ENCODE data around the gene BLID. TPM values are rescaled to one million over a fixed set of nuclear protein-coding genes. Genes with fewer than 3 reads are reported as not detected.

BLID gene
- total and polyA plus RNA-seq, 2 of the 8 experiments (the other 6 are each of a cell fraction or from before 2014, with no cell fraction given) = not detected

DNA sequence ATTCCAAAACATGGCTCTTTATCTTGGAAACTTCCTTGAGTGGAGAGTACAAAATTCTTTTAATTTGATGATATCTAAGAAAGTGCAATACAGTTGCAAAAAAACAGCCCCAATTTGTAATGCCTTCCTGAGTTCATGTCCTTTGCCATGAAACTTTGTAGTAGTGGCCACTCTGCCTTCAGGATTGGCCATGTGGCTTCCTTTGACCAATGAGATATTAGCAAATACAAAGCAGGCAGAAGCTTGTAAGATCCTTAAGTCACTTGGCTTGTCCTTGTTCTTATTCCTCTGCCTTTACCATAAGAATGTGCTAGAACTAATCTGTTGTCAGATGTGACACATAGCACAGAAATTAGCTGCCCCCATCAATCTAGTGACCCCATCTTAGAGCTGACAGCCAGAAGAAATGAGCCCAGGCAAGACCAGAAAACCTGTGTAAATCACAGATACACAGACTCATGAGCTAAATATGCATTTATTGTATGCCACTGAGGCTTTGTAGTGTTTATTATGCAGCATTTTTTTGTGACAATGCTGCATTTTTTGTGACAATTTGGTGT, 29.8 kb upstream of the BLID start:
- H3K9me3 ChIP-seq (ENCODE audit: insufficient read depth in 2 of 2, low read depth in 1 of 2, low read length in 1 of 2) = no peaks in the 10 kb centered on the region
- CTCF ChIA-PET (ENCODE audit: partially characterized antibody) = interaction anchor here (1.5 to 2.2 kb wide), 2 partner anchors 9 to 38 kb away, joined by 6 to 7 read pairs; no protein-coding TSS in a partner anchor
- peaks cover 0 to 2% (median under 1%) of the 10 kb centered on the region in 4 experiments; a peak in 3 of 7 replicates for H3K27me3 ChIP-seq (replicated peaks in 1 of 4; ENCODE audit: control insufficient read depth in 3 of 4, extremely low read depth in 1 of 4, insufficient read depth in 3 of 4, low read length in 3 of 4)
- H3K9ac ChIP-seq (replicated peaks in 1 of 4; ENCODE audit: extremely low read depth in 1 of 4, low read depth in 3 of 4, low read length in 3 of 4) = no peak overlapping the region
- POLR2A ChIA-PET (ENCODE audit: partially characterized antibody) = interaction anchor here (0.5 kb wide), 1 partner anchor 791 kb away, joined by 3 read pairs; no protein-coding TSS in a partner anchor
- H2AK5ac ChIP-seq (ENCODE audit: low read depth, low read length) = no peak overlapping the region
- no peak overlapping the region for H2BK20ac ChIP-seq (ENCODE audit: low read length)
- no peak for DNase-seq (ENCODE audit: low read depth in 1 of 2, low spot score in 2 of 2)
- H4K20me1 ChIP-seq (replicated peaks in 1 of 2; ENCODE audit: control insufficient read depth in 1 of 2, insufficient read depth in 2 of 2, low read length in 2 of 2) = no peaks in the 10 kb centered on the region
- H3K23me2 ChIP-seq (ENCODE audit: low read depth, low read length) = no peaks in the 10 kb centered on the region
- no peaks in the 10 kb centered on the region for H3K79me1 ChIP-seq (ENCODE audit: low read depth, low read length)
- no peak overlapping the region for H4K8ac ChIP-seq (ENCODE audit: extremely low read depth, insufficient read depth, low read length)
- no peak overlapping the region for H2BK12ac ChIP-seq (ENCODE audit: low read depth, low read length)
- H3K4me2 ChIP-seq (ENCODE audit: insufficient read depth in 1 of 2, low read depth in 2 of 2, low read length in 2 of 2) = no peak overlapping the region
- no peak overlapping the region for H3K18ac ChIP-seq (ENCODE audit: extremely low read depth, low read length)
- H3K4me1 ChIP-seq (replicated peaks in 1 of 4; ENCODE audit: control insufficient read depth in 3 of 4, insufficient read depth in 4 of 4, low read length in 3 of 4) = no peaks in the 10 kb centered on the region
- H3K14ac ChIP-seq (ENCODE audit: insufficient read length) = no peak overlapping the region
- no peaks in the 10 kb centered on the region for H3K36me3 ChIP-seq (ENCODE audit: control insufficient read depth in 2 of 4, insufficient read depth in 4 of 4, low read length in 3 of 4)
- H4K5ac ChIP-seq (ENCODE audit: insufficient read length, low read depth, low read length) = no peak overlapping the region
- H3K27ac ChIP-seq (ENCODE audit: low read depth, low read length) = no peak overlapping the region
- no peak overlapping the region for H3K4me3 ChIP-seq (ENCODE audit: extremely low read depth in 1 of 4, insufficient read depth in 2 of 4, low read depth in 3 of 4, low read length in 4 of 4)
- no peak overlapping the region for H4K91ac ChIP-seq (replicated peaks; ENCODE audit: insufficient read length, low read length)
- no peaks in the 10 kb centered on the region for H3K79me2 ChIP-seq (ENCODE audit: control insufficient read depth in 1 of 2, insufficient read depth in 2 of 2, low read length in 2 of 2)
- no peak overlapping the region for H2AFZ ChIP-seq (ENCODE audit: low read length)
- H3K56ac ChIP-seq (replicated peaks; ENCODE audit: insufficient read length, low read depth, low read length) = no peak overlapping the region
- no peak for FAIRE-seq
- H2BK5ac ChIP-seq (ENCODE audit: low read depth, low read length) = no peak overlapping the region
- H3K23ac ChIP-seq (ENCODE audit: insufficient read length) = no peak overlapping the region
- H2BK120ac ChIP-seq (replicated peaks; ENCODE audit: low read depth, low read length) = no peak overlapping the region
- H2BK15ac ChIP-seq (ENCODE audit: low read length) = no peak overlapping the region
- H3K4ac ChIP-seq (replicated peaks; ENCODE audit: insufficient read length, low read depth, low read length) = no peak overlapping the region
- TF ChIP-seq TAF7 (optimal IDR thresholded peaks at IDR 0.05; ENCODE audit: borderline replicate concordance, low read depth, low read length) (no peak), CEBPB (IDR thresholded peaks at IDR 0.05; ENCODE audit: low read depth, low read length) (no peak), CTBP2 (IDR thresholded peaks at IDR 0.05; ENCODE audit: borderline replicate concordance, insufficient read depth, insufficient read length, low read length) (no peak), SP1 (IDR thresholded peaks at IDR 0.05; ENCODE audit: low read depth, low read length) (no peak), CHD2 (IDR thresholded peaks at IDR 0.05; ENCODE audit: low read length) (no peak), NRF1 (IDR thresholded peaks at IDR 0.05; ENCODE audit: low read depth, low read length) (no peak), FOSL1 (IDR thresholded peaks at IDR 0.05; ENCODE audit: insufficient read depth, low read depth, low read length) (no peak), GABPA (IDR thresholded peaks at IDR 0.05; ENCODE audit: borderline replicate concordance, insufficient read depth, low read length) (no peak), TCF12 (IDR thresholded peaks at IDR 0.05; ENCODE audit: low read depth, low read length) (no peak)
- TF ChIP-seq, protein P1, sequence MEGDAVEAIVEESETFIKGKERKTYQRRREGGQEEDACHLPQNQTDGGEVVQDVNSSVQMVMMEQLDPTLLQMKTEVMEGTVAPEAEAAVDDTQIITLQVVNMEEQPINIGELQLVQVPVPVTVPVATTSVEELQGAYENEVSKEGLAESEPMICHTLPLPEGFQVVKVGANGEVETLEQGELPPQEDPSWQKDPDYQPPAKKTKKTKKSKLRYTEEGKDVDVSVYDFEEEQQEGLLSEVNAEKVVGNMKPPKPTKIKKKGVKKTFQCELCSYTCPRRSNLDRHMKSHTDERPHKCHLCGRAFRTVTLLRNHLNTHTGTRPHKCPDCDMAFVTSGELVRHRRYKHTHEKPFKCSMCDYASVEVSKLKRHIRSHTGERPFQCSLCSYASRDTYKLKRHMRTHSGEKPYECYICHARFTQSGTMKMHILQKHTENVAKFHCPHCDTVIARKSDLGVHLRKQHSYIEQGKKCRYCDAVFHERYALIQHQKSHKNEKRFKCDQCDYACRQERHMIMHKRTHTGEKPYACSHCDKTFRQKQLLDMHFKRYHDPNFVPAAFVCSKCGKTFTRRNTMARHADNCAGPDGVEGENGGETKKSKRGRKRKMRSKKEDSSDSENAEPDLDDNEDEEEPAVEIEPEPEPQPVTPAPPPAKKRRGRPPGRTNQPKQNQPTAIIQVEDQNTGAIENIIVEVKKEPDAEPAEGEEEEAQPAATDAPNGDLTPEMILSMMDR (IDR thresholded peaks at IDR 0.05; ENCODE audit: control extremely low read depth in 1 of 3, insufficient read depth in 1 of 3, low read depth in 1 of 3, low read length in 3 of 3) = no peak
- TF ChIP-seq, protein P2, sequence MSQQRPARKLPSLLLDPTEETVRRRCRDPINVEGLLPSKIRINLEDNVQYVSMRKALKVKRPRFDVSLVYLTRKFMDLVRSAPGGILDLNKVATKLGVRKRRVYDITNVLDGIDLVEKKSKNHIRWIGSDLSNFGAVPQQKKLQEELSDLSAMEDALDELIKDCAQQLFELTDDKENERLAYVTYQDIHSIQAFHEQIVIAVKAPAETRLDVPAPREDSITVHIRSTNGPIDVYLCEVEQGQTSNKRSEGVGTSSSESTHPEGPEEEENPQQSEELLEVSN (IDR thresholded peaks at IDR 0.05) = no peak
